Activated CD4-positive, alpha-beta T cell treated with anti-CD3 and anti-CD28 coated beads, Interleukin-2, Interleukin-6, amounts not matched to agents 100 ng/mL and 50 ng/mL, durations not matched to agents 16 hours and 8 hours (primary cell): Measurements from ENCODE around the gene LRRC4C.
"Not testable (repeated sequence)": the region's sequence is repeated elsewhere in the genome, so short reads cannot be mapped to it uniquely, and the experiment has no call there.

ENCODE experiments used
- DNase-seq: peaks from one replicate; pipeline ENCODE4 v3.0.0-alpha.2; 2020

Gene LRRC4C

DNA sequence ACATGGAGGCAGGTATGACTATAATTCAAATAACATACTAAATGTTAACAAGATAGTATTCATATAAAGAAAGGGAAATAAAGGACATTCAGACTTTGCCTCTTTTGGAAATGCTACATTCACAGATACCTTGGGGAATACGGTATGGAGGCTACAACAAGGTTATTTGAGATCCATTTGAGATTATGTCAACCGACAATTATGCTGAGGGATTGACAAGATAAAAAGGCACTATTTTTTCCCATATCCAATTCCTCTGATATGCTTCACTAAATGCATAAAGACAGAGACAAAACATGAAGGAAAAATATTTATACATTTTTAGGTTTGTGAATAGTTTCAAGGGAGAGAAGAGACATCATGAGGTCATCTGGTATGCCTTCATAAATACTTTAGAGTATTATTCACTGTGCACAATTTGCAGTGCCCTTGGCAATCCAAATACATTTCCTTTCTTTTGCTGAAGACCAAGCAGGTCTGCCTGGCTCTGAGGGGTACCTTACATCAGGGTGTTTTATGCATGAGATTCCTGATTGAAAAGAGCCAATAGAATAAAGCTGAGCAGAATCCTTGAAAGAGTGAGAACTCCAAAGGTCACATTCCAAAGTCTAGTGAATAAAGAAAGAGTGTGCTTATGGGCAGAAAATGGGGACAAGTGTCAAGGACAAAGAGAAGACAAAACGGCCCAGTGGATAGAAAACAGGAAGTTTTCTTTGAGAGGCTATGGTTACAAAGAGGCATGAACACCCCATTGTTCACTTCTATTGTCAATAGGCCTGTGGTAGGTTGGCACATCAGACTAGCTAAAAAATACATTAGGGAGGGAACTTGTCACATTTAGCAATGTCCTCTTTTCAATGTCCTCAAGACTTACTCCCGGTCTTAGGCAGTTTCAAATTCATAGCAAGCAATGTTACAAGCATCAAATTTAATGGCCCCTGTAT is 455.8 kb downstream of the LRRC4C start:
- no peak for DNase-seq

DNA sequence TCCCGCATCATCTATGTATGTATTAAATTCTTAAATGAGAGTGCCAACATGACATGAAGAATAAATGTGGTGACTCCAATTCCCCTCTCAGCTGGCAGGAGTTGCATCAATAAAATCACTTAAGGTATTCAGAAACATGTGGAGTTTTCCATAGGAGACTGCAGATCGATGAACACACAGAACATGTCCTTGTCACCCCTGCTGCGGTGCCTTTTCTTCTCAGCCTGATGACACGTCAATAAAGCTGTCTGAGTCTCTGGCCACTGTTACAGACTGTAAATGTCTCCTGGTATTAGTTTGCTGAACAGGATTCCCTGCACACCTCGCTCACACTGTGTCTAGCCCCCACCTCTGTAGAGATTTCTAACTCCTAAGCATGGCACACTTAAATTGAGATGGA is 460.5 kb downstream of the LRRC4C start:
- DNase-seq = no peak

DNA sequence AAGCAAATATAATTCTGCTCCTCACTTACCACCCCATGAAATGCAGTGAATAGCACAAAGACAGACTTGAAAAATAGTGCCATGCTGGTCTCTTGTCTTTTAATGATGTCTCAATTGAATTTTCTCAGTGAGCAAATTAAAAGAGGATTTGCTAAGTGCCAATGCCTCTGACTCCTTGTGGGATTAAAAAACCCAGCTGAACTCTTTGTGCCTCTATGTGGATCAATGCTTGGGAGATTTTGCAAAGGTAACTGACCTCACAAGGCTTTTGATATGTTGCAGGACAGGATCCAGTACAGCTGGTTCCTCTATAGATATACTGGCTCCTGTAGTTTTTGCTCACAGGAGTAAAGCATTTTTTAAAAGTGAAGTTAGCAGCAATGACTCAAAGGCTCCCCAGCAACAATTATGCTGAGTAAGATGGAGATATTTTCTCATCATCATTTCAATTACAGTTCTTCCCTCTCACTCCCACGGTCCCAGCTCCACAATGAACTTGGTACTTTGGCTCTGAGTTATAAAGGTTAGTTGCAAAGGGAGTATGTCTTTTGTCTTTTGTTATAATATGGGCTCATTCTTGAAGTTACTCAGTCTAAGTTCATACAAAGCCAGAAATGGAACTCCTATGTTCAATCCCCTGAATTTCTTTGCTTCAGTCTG is 471.5 kb downstream of the LRRC4C start:
- no peak for DNase-seq

DNA sequence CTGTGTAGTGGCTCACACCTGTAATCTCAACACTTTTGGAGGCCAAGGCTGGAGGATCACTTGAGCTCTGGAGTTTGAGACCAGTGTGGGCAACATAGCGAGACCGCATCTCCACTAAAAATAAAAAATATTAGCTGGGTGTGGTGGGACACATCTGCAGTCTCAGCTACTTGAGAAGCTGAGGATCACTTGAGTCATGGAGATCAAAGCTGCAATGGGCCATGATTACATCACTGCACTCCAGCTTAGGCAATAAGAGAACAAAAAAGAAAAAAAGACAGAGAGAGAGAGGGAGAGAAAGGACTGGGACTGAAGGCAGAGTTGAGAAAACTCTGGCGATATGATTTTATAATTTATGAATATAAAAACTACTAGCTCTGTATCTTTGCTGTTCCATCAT is 473.1 kb downstream of the LRRC4C start:
- no peak for DNase-seq

DNA sequence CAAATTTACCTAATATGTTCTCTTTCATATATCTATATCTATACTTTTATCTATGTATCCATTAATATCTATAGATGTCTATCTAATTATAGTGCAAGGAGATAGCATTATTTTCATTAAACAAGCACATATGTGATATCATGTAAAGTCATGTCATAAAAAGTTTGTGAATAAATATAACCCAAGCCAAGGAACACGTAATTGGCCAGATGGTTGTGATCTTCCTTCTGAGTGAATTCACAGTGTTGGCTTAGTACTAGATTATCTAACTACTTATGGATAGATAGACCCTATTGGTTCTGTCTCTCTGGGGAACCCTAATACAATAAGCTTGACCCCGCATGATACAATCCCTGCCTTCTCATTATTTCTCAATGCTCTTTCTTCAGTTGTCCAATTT is 484.4 kb downstream of the LRRC4C start:
- DNase-seq = no peak

DNA sequence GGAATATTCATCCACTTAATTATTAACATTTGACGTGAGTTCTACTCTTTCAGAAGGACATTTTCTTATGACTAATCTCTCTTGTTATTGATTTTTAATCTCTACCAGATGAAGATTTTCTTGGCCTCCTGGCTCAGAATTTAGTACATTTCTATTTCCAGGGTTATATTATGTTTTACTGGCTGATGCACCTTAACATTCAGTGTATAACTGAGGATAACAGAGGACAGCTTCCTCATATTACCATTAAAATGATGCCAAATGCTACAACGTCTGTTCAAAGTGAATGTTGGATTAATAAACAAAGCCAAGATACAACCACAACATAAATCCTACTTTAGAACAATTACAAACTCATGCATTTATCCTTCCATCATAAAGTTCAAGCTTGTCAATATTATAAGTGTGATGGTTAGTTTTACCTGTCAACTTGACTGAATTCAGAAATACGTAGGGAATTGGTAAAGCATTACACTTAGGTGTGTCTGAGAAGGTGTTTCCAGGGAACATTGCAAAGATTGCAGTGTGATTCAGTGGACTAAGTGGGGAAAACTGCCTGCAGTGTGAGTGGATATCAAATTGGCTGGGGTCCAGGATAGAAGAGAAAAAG is 485.2 kb downstream of the LRRC4C start:
- DNase-seq = no peak

DNA sequence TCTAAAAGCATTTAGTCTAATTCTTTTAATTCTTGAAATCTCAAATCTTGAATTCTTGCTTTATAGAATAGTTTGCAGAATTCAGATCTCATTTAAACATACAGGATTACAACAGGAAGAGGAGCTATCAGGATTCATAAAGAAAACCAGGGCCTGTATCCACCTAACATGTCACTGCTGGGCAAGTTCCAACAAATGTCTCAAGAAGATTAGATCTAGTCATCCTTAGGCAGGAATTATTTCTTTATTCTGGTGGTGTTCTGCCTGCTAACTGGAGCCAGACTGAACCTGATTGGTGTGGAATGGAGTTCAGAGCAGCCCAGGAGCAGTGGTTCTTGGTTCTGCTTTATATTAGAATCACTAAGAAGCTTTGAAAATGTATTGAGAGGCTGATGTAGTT is 500.7 kb downstream of the LRRC4C start:
- no peak for DNase-seq

- DNase-seq = no peak
Measured at GRCh38 chr11:40952479-40952878, 507.0 kb downstream of the LRRC4C start.

GRCh38 chr11:40938002-40938401 is 521.5 kb downstream of the LRRC4C start:
- no peak for DNase-seq

DNA sequence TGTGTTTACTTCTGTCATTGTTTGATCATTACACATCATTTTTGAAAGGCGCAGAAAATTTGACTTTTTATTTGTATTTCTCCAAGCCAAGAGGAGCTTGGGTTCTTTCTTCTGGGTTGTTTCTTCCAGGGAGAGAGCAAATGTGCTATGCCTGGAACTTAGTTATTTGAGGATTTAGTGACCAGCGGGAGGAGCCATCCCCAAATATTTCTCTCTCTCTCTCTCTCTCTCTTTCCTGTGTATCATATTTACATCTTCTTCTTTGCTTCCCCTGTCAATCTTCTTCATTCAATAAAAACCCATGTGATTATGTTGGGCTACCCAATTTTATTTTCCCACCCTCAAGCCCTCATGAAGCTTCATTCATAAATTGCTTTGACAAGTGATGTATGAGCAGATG is 534.5 kb downstream of the LRRC4C start:
- DNase-seq = no peak

DNA sequence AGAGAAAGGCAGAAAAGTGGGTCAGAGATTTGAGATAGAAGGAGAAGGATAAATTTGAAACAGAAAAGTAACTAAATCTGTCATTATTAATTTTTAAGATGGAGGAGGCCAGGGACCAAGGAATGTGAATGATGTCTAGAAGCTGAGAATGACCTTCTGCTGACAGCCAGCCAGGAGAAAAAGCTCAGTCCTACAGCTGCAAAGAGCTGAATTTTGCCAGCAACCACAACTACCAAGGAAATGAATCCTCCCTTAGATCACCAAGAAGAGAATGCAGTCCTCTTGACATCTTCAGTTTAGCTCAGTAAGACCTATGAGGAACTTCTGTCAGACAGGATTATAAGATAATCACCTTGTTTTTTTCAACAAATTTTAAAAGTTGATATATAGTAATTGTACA is 538.2 kb downstream of the LRRC4C start:
- DNase-seq = no peak

- not testable (repeated sequence) for DNase-seq
Measured at GRCh38 chr11:40910774-40911173, 548.7 kb downstream of the LRRC4C start.

DNA sequence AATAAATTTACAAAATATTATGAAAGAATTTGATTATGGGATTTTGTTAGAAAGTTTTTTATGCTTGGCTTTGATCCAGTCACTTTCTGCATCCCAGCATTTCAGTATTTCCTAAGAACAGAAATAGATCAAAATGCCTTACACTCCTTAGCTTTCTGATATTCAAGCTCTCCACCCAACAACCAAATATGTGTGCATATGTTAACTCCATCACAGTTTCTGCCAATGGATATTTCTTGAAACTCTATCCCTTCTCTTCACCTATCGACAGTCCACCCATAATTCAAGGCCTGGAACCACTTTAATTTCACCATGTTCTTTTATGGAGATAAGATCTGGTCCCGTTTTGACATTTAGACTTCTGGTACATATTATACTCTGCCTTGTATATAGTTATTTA is 565.0 kb downstream of the LRRC4C start:
- no peak for DNase-seq

DNA sequence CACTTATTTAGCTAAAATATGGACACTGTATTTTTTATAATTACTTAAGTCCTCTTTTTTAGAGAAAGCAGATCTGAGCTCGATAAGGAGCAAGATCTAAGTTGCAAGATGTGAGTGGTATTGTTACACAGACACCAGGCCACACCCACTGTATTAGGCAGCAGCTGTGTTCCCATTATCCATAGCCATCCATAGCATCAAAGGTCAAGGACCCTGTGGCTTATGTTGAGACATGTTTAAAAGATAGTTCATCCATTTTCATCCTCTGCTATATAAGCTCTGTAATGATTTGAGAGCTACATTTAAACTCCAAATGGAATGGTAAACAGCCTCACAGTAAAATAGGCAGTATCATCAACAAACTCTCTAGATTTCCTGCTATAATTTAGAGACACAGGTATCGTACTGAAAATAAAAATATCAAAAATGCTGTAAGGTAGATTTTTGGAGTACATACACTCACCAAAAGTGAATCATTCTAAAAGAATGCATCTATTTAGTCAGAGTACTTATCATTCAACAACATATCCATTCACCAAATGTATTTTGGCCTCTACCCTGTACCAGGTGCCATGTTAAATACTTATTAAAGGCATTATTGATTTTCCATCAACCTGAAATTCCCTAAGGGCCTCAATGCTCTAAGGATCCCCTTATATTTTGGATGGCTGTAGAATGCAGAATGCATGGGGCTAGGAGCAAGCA is 574.0 kb downstream of the LRRC4C start:
- no peak for DNase-seq

DNA sequence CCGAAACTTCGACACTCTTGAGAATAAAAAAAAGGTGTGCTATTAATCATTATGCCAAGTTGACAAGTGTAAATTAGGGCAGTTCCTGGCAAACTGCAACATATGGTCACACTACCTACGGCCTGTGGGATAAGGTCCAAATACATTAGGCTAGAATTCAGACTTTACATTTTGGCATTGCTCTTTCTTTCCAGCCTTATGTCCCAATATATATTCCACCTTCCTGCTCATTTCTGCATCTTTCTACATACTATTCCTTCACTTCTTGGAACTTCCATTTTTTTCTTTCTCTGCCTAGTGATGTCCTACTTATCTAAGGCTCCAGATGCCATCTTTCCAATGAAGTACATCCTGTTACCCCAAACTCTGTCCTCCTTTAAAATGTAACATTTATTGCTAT is 577.2 kb downstream of the LRRC4C start:
- no peak for DNase-seq

DNA sequence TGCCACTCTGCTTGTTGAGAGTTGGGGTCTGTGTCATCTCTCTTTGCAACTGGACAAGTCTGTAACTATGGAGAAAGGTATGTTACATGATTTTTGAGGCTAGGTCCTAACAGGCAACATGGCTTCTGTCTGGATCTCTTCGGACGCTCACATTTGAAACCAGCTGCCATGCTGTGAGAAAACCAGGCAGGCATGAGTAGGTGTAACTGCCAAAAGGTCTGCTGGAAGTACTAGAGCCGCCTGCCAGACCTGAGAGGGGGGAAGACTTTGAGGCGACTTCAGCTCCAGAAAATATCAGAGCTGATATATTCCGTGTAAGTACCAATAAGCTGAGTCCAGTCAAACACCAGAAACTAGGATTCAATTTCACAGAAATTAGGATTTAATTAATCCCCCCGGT is 579.5 kb downstream of the LRRC4C start:
- no peak for DNase-seq

GRCh38 chr11:40877981-40878380 is 581.5 kb downstream of the LRRC4C start:
- DNase-seq = no peak

DNA sequence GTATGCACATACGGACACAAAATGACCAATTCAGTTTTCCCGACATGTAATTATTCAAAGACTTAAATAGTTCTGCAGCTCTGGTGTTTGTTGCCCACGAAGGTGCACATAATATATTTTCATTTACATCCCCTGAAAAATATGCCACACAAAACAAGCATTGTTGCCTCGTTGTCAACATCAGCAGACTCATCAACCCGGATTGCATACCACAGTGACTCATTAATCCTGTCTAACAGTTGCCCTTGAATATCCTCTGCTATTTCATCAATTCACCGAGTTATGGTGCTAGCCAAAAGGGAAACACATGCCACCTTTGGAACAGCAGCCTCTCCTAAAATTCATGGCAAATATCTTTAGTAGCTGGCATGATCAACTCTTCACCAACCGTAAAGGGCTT is 582.2 kb downstream of the LRRC4C start:
- no peak for DNase-seq

DNA sequence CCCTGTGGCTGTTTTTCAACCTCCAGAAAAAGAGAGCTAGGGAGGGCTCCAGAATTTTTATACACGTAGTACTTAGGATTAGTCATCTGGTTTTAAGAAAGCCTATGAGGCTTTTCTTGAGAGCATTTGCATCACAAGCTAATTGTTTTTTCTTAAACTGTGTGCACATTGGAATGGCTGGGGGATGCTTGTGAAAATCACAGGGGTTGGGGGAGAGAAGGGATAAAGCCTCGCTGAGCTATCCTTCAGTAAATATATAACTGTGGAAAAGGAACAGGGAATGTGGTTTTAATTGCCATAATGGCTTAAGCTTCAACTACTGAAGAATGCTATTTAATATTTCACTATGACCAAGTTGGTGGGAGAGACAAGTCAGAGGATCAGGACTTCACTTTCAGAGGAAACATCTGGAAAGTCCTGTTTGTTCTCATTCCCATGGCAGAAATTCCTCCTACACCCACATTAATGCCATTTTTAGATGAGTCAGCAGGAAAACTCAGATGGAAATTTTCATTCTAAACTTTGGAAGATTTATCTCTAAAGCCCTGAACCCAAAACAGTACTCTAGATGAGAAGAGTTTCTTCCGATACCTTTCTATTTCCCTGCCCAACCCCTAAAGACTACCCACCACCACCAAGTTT is 591.3 kb downstream of the LRRC4C start:
- DNase-seq = no peak

DNA sequence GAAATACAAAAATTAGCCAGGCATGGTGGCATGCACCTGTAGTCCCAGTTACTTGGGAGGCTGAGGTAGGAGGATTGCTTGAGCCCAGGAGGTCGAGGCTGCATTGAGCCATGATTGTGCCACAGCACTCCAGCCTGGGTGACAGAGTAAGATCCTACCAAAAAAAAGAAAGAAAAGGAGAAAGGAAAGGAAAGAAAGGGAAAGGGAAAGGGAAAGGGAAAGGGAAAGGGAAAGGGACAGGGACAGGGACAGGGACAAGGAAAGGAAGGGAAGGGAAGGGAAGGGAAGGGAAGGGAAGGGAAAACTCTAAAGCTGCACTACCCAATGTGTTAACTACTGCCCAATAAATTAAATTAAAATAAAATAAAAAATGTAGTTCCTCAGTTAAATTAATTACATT is 601.7 kb downstream of the LRRC4C start:
- not testable (repeated sequence) for DNase-seq

- no peak for DNase-seq
Measured at GRCh38 chr11:40842750-40843339, 616.6 kb downstream of the LRRC4C start.

DNA sequence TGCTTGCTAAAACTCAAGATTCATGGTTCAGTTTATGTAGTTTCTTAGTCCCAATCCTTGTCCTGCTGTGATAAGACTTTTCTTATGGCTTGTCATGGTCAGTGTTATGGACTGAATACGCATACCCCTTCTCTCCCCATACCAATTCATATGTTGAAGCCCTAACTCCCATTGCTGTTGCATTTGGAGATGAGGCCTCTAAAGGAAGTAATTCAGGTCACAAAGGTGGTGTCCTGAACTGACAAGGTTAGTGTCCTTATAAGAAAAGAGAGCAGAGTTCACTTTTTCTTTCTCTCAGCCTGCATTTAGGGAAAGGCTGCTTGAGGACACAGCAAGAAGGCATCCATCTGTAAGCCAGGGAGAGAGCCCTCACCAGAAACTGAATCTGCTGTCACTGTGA is 618.2 kb downstream of the LRRC4C start:
- DNase-seq = no peak
